GM19238 (cell line): ENCODE measurements around the gene ZMYM3.

Experiments used
- DNase-seq: peaks from one replicate; pipeline ENCODE4 v3.0.0; 2011; ENCODE audit warnings: low spot score; ENCODE audit not compliant: insufficient read length

ZMYM3 gene

GRCh38 chrX:71253253-71254091 lies 468 bp downstream of the ZMYM3 start:
- DNase-seq: peak; percentile 32

- no peak for DNase-seq
These were observed 1.7 kb downstream of the ZMYM3 start for GRCh38 chrX:71252221-71252620.

GRCh38 chrX:71251466-71251973 lies 2.4 kb downstream of the ZMYM3 start:
- no peak for DNase-seq

- no peak for DNase-seq
These were observed 3.1 kb downstream of the ZMYM3 start for GRCh38 chrX:71250841-71251240.

GRCh38 chrX:71245159-71245558 lies 8.8 kb downstream of the ZMYM3 start:
- no peak for DNase-seq

GRCh38 chrX:71244359-71245128 lies 9.4 kb downstream of the ZMYM3 start:
- no peak for DNase-seq

- DNase-seq: no peak
These were observed 12.6 kb downstream of the ZMYM3 start for GRCh38 chrX:71241301-71241700.

- DNase-seq: no peak
These were observed 14.2 kb downstream of the ZMYM3 start for GRCh38 chrX:71239781-71240180.

GRCh38 chrX:71236836-71237235 lies 17.1 kb downstream of the ZMYM3 start:
- DNase-seq: no peak

GRCh38 chrX:71235482-71235881 lies 18.5 kb downstream of the ZMYM3 start:
- no peak for DNase-seq

- no peak for DNase-seq
These were observed 25.8 kb downstream of the ZMYM3 start for GRCh38 chrX:71228063-71228642.

- DNase-seq: no peak
These were observed 26.4 kb downstream of the ZMYM3 start for GRCh38 chrX:71227370-71228062.

GRCh38 chrX:71225676-71226075 lies 28.3 kb downstream of the ZMYM3 start:
- DNase-seq: no peak

GRCh38 chrX:71225009-71225408 lies 28.9 kb downstream of the ZMYM3 start:
- no peak for DNase-seq

GRCh38 chrX:71224098-71224708 lies 29.7 kb downstream of the ZMYM3 start:
- no peak for DNase-seq

GRCh38 chrX:71222929-71223328 lies 31.0 kb downstream of the ZMYM3 start, which contains the start of gene GJB1:
TSS of gene GJB1 (plus strand) at chrX:71223224. CDS start at chrX:71223708, 484 bp downstream.
- no peak for DNase-seq

- DNase-seq: no peak
These were observed 32.8 kb downstream of the ZMYM3 start for GRCh38 chrX:71221145-71221544.

GRCh38 chrX:71217298-71217697 lies 36.6 kb downstream of the ZMYM3 start:
- DNase-seq: no peak

- DNase-seq: no peak
These were observed 37.5 kb downstream of the ZMYM3 start for GRCh38 chrX:71216485-71216884.

GRCh38 chrX:71215338-71215912 lies 38.5 kb downstream of the ZMYM3 start:
- no peak for DNase-seq
